ENCODE results near the gene NPAS1.
"Not testable (repeated sequence)": the region's sequence is repeated elsewhere in the genome, so short reads cannot be mapped to it uniquely, and the experiment has no call there.

Gene NPAS1

GRCh38 chr19:46990991-46991676 lies 28.5 kb upstream of the NPAS1 start:
- peak; percentile 60 for DNase-seq

GRCh38 chr19:46992699-46993535 lies 26.7 kb upstream of the NPAS1 start:
- DNase-seq, result no peak

DNA sequence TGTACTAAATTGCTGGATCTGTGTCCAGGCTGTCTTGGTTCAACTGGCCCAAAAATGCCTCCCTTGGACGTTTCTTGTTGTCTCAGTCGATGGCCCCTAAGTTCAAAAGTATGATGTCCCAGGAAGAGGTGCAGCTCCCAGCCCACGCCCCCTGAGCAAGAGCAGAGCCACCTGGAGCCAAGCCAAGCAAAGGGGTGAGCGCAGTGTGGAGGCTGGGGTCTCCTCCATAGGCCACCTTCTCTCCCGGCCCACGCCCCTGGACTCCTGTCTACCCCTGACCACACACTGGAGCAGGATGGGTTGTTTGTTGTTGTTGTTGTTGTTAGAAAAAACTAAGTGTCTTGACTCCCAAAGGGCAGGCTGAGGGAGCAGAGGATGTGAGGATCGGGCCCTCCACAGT lies 26.0 kb upstream of the NPAS1 start:
- no peak for DNase-seq

DNA sequence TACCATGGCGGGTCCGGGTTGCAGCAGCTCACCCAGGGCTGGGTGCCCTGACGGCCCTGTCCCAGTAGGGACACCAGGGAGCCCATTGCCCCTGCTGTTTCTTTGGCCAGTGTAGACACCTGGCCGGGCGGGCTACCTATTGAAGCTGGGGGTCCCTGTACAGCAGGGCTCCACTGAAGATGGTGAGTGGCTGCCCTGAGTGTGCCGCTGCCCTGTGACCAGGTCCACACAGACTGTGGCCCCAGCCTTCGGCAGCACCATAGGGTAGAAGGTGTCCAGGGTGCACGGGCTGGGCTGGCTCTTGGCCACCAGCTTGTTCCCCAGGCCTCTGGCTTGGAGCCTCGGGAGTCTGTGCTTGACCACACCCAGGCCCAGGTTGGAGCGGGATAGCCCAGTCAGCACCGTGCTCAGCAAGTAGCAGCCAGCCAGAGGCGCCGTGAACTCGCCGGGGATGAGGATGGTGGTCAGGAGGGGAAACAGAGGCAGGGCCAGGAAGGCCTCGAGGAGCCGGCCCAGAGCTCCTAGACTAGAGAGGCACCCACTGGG lies 25.4 kb upstream of the NPAS1 start:
- no peak for DNase-seq

DNA sequence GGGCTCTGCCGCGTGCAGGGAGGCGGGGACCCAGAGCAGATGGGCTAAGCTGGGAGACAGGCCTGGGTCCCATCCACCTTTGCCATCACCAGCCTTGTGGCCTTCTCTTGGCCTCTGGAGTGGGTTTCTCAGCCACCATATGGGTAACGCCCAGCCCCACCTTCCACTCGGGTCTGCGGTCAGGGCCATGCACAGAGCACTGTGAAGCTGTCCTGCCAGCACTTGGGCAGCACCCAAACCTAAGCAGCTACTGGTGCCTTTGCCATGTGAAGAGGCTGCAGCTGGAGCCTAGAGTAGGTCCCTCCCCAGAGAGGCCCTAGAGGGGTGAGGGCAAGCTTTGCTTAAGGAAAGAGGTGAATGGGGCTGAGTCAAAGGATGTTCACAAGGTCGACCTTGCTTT lies 24.1 kb upstream of the NPAS1 start:
- no peak for DNase-seq

DNA sequence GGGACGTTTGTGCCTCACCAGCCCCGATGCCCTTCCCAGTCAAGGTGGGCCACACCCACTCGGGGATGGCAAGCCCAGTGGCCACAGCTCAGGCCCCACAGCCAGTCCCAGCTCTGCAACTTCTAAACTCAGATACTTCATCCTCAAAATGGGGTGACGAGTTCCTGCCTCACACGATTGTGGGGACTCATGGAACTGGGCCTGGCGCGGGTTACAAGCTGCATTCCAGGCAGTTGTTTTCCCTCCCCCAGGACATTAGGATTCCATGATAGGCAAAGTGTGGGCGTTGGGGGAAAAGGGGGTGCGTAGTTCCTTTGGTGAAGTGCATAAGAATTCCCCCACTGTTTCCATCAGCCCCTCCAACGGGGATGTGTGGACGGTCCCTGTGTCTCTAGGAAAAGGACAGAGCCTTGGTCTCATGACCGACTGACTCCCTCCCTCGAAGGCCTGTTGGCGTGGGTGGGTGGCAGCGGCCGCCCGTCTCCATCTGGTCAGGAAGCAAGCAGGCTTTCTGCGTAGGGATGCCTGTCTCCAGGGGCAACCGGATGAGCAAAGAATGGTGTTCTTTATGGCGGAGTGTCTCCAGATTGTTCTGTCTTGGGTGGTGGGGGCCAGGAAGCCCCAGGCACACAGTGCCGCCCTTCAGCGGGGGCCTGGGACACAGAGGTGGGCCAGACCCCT lies 21.1 kb upstream of the NPAS1 start:
- DNase-seq, result no peak

DNA sequence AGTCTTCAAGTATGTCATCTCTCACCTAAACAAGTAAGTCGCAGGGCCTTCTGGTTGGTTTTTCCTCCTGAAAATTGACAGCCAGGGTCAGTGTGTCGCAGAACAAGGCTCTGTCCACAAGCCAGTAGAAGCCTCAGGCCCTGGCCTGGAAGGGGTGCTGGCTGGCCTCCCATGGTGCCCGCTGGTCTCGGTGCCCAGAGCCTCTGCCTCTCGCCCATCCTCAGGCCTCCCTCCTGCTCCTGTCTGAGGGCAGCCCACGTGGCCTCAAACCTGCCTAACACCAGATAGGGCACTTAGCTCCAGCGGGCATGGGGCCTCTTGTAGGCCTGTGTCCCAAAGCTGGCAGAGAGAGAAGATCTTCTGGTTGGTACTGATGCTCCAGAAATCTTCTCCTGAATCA lies 20.3 kb upstream of the NPAS1 start:
- DNase-seq, result no peak

- no peak for DNase-seq
Observed at GRCh38 chr19:46999878-47000277, 19.8 kb upstream of the NPAS1 start.

GRCh38 chr19:47000373-47000772 lies 19.3 kb upstream of the NPAS1 start:
- no peak for DNase-seq

GRCh38 chr19:47001584-47001983 lies 18.1 kb upstream of the NPAS1 start:
- DNase-seq, result no peak

GRCh38 chr19:47002106-47002766 lies 17.4 kb upstream of the NPAS1 start:
- no peak for DNase-seq

DNA sequence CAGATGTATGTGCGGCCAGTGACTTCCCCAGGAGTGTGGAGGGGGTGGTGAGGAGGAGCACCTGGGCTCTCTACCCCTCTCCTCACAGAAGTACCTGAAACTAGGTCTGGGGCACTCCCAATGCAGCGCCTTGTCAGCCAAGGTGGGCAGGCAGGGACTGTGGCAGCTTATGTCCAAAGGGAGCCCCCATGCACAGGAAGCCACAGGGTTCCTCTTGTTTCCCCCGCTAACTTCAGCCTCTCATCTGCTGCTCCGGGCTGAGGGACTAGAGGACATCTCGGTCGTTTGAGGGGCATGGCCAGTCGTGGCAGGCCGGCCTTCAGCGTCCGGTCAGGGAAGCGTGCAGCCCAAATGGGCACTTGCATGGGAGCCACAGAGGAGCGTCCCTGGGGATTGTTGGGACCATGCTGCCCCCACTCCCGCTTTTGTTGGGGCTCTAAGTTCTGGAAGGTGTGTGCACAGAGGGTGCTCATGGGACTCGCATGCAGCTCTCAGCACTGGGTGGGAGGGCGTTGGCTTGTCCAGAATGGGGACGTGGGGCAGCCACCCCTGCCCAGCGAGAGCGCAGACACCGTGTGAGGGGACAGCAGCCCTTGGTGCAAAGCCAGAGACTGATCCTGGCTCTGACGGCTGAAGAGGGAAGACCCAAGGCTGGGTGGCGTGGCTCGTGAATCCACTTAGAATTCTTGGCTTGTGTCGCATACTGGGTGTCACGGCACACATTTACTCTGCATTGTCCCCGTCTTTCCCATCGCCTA lies 16.6 kb upstream of the NPAS1 start:
- no peak for DNase-seq

DNA sequence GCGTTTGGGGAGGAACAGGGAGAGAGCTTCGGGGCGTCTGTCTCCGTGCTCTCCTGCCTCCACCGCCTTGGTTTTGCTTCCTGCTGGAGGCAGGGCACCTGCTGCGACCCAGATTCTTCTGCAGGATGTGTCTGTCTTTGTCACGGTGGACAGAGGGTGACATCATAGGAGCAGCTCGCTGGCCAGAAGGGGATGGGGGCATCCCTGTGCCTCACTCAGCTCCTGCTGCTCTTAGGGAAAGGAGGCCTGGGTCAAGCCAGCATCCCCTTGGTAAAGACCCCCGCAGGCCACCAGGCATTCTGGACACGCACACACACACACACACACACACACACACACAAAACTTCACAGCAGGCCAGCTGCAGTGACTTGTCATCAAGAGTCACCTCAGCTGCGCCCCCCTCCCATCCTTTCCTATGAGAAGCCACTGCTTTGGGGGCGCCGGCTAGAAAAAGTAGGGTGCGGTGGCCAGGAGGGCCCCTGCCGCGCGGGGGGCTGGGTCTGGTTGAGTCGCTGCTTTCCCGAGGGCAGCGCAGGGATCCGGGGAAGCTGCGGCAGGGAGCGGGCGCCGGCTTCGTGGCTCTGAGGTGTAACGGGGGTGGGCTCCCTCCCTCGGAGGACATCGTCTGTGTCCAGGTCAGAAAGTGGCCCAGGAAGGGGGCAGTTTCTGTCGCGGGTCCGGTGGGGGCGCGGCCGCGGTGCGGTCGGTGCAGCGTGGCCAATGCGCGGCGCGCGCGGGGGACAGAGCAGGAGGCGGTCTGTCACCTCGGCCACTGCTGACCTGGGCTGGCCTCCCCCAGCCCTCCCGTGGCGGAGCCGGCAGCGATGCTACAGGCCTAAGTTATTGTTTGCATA lies 15.8 kb upstream of the NPAS1 start:
- no peak for DNase-seq

DNA sequence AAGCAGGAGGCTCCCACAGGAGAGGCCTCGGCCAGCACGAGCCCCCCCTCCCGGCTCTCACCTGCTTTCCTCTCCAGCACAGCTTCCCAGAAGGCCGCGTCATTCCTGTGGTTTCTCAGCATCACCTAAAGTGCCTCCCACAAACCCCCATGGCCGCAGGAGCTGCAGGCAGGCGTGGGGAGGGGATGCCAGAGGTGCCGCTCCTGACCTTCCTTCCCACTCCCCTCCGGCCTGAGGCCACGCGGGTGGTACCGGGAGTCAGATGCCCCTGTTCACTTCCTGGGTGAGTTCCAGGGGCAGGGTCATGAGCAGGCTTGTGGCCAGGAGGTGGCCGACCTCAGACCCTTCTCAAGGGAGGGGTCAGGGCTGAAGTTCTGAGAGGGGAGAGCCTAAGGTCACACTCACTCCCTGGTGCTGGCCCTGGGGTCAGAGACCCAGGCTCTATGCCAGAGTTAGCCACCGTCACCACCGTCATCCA lies 14.4 kb upstream of the NPAS1 start:
- no peak for DNase-seq

DNA sequence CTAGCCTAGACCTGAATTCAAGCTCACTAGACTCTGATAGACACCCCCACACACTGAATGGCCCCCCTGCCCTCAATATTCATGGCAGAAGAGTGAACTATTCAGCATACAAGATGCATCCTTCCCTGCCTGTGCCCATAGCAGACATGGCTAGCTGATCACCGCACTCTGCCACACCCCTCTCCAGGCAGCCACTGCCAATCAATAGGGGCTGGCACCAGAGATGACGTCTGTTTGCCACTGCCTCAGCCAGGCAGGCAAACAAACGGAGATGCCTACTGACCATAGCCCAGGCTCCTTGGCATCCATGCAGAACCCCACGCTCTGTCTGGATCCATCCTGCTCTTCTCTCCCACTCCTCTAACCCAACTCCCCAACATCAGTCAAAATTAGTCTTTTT lies 13.8 kb upstream of the NPAS1 start:
- DNase-seq, result no peak

GRCh38 chr19:47006496-47006895 lies 13.1 kb upstream of the NPAS1 start:
- no peak for DNase-seq

DNA sequence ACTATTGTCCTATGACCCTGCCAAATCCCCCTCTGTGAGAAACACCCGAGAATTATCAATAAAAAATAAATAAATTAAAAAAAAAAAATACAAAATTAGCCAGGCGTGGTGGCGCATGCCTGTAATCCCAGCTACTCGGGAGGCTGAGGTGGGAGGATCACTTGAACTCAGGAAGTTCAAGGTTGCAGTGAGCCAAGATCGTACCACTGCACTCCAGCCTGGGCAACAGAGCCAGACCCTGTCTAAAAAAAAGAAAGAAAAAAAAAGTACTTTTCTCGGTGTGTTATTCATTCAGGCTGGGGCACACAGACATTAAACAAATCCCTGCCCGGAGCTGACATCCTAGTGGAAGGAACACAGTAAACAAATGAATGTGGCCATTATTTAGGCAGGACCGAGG lies 9.1 kb upstream of the NPAS1 start:
- DNase-seq, result not testable (repeated sequence)

DNA sequence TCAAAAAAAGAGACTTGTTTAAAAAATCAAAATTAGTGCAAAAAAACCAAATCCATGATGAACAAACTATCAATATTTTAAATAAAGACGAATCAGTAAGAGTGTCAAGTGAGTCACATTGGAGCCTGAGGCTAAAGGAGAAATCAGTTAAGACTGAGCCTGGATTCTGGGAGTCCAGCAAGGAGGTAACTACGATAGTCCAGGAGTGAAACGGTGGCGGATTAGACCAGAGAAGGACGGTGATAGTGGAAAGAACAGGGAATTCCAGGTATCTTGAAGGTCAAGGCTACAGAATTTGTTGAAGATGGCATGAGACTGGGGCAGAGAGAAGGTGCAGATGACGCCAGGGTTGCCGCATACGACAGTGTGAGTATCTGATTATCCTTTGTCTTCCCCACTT lies 7.0 kb upstream of the NPAS1 start:
- DNase-seq, result no peak

- peak; percentile 62 for DNase-seq
Observed at GRCh38 chr19:47013041-47013517, 6.6 kb upstream of the NPAS1 start.

DNA sequence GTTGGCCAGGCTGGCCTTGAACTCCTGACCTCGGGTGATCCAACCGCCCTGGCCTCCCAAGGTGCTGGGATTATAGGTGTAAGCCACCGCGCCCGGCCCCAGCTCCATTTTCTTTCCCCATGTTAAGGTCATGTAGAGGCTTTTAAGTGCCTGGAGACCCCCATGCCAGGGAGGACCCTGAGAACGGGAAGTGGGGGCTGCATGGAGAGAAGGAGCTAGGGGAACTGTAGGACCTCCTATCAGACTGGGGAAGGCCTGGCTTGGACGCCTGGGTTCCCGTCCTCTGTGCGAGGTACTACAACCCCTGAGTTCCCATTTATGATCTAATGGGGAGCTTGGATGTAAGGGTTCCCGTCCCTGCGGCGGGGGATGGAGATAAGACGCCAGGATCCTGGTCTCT lies 714 bp upstream of the NPAS1 start:
- DNase-seq, result no peak

Measured in T1000 (cell line).